ENCODE data around the gene NDUFAF3. TPM values are rescaled to one million over a fixed set of nuclear protein-coding genes. Genes with fewer than 3 reads are reported as not detected.

The NDUFAF3 gene
- total RNA-seq, 2 donors from 2014 or later = 62.2 to 98.4 TPM

DNA sequence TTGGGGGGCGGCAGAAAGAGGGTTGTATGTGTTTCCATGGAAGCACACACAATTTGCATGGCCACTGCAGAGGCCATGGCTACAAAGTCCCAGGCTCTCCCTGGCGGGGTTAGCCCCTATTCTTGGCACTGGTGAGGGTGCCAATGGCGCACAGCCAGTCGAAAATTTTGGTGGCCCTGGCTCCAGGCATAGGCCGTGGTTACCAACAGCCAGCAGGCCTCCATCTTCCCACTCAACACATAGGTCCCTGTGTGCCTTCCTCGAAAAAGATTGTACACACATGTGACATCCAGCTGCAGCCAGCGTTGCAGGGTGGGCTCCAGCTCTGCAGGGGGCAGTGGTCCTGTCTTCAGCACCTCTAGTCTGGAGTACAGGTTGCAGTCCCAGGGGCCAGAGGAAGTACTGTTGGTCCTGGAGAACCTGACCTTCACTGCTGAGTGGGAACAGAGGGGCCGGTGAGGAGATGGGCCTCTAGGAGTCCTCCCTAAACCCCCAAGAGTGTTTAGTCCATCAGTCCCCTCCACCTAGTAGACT is 24.8 kb upstream of the NDUFAF3 start:
- no peaks in the 10 kb centered on the region for H3K4me1 ChIP-seq
- intact Hi-C loops (cut with DNase I) = no loop called here

DNA sequence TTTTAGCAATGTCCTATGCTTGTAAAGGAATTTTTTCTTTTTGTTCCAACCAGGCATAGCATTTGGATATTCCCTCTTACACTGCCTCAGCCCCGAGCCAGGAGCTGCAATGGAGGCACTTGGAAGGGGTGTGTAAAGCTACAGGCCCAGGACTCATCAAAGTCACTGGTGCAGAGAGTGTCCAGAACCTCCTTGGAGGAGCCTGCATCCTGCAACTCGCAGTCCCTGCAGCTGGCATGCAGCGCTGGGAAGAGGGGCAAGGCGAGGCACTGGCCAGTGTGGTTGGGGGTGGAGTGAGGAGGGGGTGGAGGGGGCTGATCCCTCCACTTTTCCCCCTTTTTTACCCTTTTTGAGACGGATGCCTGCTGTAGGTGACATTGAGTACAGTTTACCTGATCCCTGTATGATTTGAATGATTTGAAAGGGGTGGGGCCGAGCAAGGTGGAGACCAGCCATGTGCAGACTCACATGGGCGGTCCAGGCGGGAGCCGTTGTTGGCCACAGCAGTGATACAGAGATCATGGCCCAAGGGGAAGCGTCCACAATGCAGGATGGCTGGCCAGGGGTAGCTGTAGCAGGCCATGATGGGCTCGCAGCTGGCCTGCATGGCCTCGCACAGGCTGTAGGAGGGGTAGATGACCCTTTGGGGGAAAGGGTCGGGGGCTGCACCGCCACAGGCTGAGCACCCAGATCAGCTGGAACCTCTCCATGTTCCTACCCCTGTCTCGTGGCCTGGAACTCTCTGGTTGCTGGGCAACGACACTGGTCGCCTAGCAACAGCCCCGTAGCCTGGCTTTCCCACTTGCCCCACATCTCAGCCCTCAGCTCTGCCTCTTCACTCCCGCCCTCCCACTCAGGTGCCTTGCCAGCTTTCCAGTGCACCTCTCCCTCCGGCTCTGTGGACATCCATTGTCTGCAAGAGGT is 23.9 kb upstream of the NDUFAF3 start:
- H3K9me3 ChIP-seq = no peaks in the 10 kb centered on the region
- H3K9ac ChIP-seq (ENCODE audit: low read depth in 2 of 2, low read length in 2 of 2) = no peak overlapping the region
- H3K27ac ChIP-seq = no peak overlapping the region
- H3K27me3 ChIP-seq = no peaks in the 10 kb centered on the region
- H3K4me1 ChIP-seq = no peaks in the 10 kb centered on the region
- H3K36me3 ChIP-seq = no peaks in the 10 kb centered on the region
- TF ChIP-seq, protein P1, sequence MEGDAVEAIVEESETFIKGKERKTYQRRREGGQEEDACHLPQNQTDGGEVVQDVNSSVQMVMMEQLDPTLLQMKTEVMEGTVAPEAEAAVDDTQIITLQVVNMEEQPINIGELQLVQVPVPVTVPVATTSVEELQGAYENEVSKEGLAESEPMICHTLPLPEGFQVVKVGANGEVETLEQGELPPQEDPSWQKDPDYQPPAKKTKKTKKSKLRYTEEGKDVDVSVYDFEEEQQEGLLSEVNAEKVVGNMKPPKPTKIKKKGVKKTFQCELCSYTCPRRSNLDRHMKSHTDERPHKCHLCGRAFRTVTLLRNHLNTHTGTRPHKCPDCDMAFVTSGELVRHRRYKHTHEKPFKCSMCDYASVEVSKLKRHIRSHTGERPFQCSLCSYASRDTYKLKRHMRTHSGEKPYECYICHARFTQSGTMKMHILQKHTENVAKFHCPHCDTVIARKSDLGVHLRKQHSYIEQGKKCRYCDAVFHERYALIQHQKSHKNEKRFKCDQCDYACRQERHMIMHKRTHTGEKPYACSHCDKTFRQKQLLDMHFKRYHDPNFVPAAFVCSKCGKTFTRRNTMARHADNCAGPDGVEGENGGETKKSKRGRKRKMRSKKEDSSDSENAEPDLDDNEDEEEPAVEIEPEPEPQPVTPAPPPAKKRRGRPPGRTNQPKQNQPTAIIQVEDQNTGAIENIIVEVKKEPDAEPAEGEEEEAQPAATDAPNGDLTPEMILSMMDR (IDR thresholded peaks at IDR 0.05) = no peak
- intact Hi-C loops (cut with DNase I) = no loop called here
- no peak for DNase-seq
- H3K4me3 ChIP-seq = no peak overlapping the region

More for the DNA sequence above, 24.8 kb upstream of the NDUFAF3 start:
- no peaks in the 10 kb centered on the region for H3K9me3 ChIP-seq
- no peak overlapping the region for H3K4me3 ChIP-seq
- H3K36me3 ChIP-seq = no peaks in the 10 kb centered on the region
- TF ChIP-seq, protein P1 (IDR thresholded peaks at IDR 0.05) = no peak
- DNase-seq = no peak
- H3K9ac ChIP-seq (ENCODE audit: low read depth in 2 of 2, low read length in 2 of 2) = no peak overlapping the region
- H3K27ac ChIP-seq = no peak overlapping the region
- H3K27me3 ChIP-seq = no peaks in the 10 kb centered on the region

DNA sequence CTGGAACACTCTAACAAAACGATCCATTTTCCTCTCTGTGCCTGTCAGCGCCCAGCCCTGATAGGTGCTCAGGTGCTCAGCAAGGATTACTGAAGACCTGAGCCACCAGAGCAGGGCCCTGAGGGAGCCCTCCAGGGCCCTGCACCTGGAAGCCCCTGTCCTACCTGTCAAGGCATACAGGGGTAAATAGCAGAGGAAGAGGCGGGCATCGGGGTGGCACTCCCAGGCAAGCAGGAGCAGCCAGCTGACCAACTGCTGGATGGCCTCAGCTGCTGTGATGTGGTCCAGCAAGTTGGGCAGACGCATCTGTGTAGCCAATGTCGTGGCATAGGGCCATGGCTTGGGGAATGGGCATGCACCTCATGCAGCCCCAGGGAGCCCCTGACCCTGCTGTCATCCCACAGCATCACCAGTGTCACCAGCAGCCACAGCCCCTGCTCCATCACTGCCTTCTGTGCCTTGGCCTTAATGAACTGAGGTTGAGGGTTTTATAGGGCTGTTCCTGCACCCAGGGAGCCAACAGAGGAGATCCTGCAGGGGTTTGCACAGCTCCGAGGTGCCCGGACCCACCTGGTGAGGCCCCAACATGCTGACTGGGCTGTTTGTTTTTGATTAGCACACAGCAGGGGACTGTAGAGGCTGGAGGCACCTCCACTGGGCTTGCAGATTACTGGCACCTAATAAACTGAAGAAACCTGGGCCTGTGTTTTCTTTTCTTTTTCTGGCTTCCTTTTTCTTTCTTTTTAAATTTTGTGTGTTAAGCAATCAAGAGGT is 22.6 kb upstream of the NDUFAF3 start:
- Histone ChIP-seq H3K27ac (no peak overlapping the region), H3K36me3 (no peaks in the 10 kb centered on the region), H3K4me3 (no peak overlapping the region), H3K4me1 (no peaks in the 10 kb centered on the region), H3K9me3 (no peaks in the 10 kb centered on the region), H3K9ac (ENCODE audit: low read depth in 2 of 2, low read length in 2 of 2) (no peak overlapping the region), H3K27me3 (no peaks in the 10 kb centered on the region)
- no peak for DNase-seq
- TF ChIP-seq, protein P1 (IDR thresholded peaks at IDR 0.05) = no peak
- intact Hi-C loops (cut with DNase I) = no loop called here

DNA sequence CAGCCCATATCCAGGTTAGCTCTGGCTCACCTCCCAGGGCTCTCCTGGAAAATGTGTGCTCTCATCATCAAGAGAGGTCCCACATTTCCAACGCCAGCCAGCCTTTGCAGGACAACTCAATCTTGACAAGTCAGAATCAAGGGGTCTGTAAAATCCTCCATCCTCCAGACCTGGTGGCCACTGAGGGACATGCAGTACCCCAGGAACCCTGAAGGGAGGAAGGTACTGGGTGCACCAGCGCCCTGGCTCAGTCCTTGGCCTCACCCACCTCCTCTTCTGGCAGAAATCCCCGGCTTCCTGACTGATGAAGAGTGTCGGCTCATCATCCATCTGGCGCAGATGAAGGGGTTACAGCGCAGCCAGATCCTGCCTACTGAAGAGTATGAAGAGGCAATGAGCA is 20.8 kb upstream of the NDUFAF3 start:
- H3K4me1 ChIP-seq = peaks cover 2% of the 10 kb centered on the region
- no peak overlapping the region for H3K4me3 ChIP-seq
- intact Hi-C loops (cut with DNase I) = no loop called here
- no peak overlapping the region for H3K9ac ChIP-seq (ENCODE audit: low read depth in 2 of 2, low read length in 2 of 2)
- H3K36me3 ChIP-seq = no peaks in the 10 kb centered on the region
- H3K27me3 ChIP-seq = no peaks in the 10 kb centered on the region
- TF ChIP-seq, protein P1 (IDR thresholded peaks at IDR 0.05) = no peak
- H3K27ac ChIP-seq = no peak overlapping the region
- no peak for DNase-seq
- no peaks in the 10 kb centered on the region for H3K9me3 ChIP-seq

Measured in colonic mucosa (tissue), 4 donors.